Lower leg skin (tissue), 4 donors: ENCODE measurements around the gene MIA2. TPM values are rescaled to one million over a fixed set of nuclear protein-coding genes. Genes with fewer than 3 reads are reported as not detected.

Source experiments
- DNase-seq, 2 donors: peaks; one replicate each; pipeline ENCODE4 v3.0.0-alpha.2; 2019; ENCODE audit warnings: low spot score in 2 of 2
- H3K4me3 ChIP-seq: fragments of 200-600 bp; sonication (generic); 2 replicates; pipeline ENCODE4 v1.5.1; 2017; ENCODE audit warnings: mild to moderate bottlenecking, low read depth; ENCODE audit not compliant: poor library complexity, severe bottlenecking
- CTCF ChIP-seq, 3 donors: fragments of 450-650 bp; IDR thresholded peaks; one replicate each; pipeline ENCODE4 v1.5.1; 2016; ENCODE audit warnings: antibody characterized with exemption in 3 of 3, mild to moderate bottlenecking in 3 of 3, moderate library complexity in 2 of 3
- POLR2A ChIP-seq, 2 donors: fragments of 450-650 bp; IDR thresholded peaks; one replicate each; pipeline ENCODE4 v1.6.1; 2016 to 2017; ENCODE audit warnings: antibody characterized with exemption in 2 of 2, mild to moderate bottlenecking in 1 of 2, moderate library complexity in 1 of 2
- WGBS, 2 donors: methylation state at CpG; one replicate each; pipeline ENCODE4 v1.1.5; 2018; 5-methylcytosine and 5-hydroxymethylcytosine counted together
- intact Hi-C: fragments of 100-400 bp; cut with DNase I; formaldehyde crosslinking; loops from one replicate; pipeline ENCODE4 v1.15.0; 2023; ENCODE audit warnings: low total_unique reads
- total RNA-seq, 4 donors: library from RNA; depleted of rRNA; stranded (reverse); fragments of >200 nt; gene quantifications; one replicate each; pipeline ENCODE4 v1.1.0, GENCODE V29; 2016

The MIA2 gene
- total RNA-seq, 4 donors from 2014 or later, result 14.0 to 19.5 (median 15.8) TPM

- 87 to 96% methylated on average over 1 of the region's 1 CpG for WGBS, 2 donors
- TF ChIP-seq POLR2A (IDR thresholded peaks at IDR 0.05) (no peak), CTCF (IDR thresholded peaks at IDR 0.05) (no peak)
- DNase-seq, result no peak
- intact Hi-C loops, result no loop called here
- no peak overlapping the region for H3K4me3 ChIP-seq
Observed at GRCh38 chr14:39419272-39419671, 185.6 kb downstream of the MIA2 start.

GRCh38 chr14:39422243-39422642 is 188.5 kb downstream of the MIA2 start:
- no peak for TF ChIP-seq CTCF (IDR thresholded peaks at IDR 0.05)
- no peak for TF ChIP-seq POLR2A (IDR thresholded peaks at IDR 0.05)
- no peak overlapping the region for H3K4me3 ChIP-seq
- DNase-seq, result no peak
- intact Hi-C loops, result no loop called here

- intact Hi-C loops, result no loop called here
- DNase-seq, result no peak
- TF ChIP-seq CTCF (IDR thresholded peaks at IDR 0.05) (no peak), POLR2A (IDR thresholded peaks at IDR 0.05) (no peak)
- no peak overlapping the region for H3K4me3 ChIP-seq
- 81 to 87% methylated on average over 3 of the region's 3 CpGs for WGBS, 2 donors
Observed at GRCh38 chr14:39423793-39424192, 190.1 kb downstream of the MIA2 start.

- no peak for TF ChIP-seq POLR2A (IDR thresholded peaks at IDR 0.05)
- TF ChIP-seq CTCF (IDR thresholded peaks at IDR 0.05), result no peak
- intact Hi-C loops, result loop anchor here (5.0 kb wide), 1 partner anchor 259 kb away; no protein-coding TSS in a partner anchor
- no peak for DNase-seq
- 72 to 86% methylated on average over 3 of the region's 3 CpGs for WGBS, 2 donors
- no peak overlapping the region for H3K4me3 ChIP-seq
Observed at GRCh38 chr14:39425947-39426346, 192.2 kb downstream of the MIA2 start.

- DNase-seq, result no peak
- intact Hi-C loops, result loop anchor here (5.0 kb wide), 1 partner anchor 259 kb away; no protein-coding TSS in a partner anchor
- TF ChIP-seq POLR2A (IDR thresholded peaks at IDR 0.05) (no peak), CTCF (IDR thresholded peaks at IDR 0.05) (no peak)
- WGBS, 2 donors, result 40 to 42% methylated on average over 7 of the region's 7 CpGs
- no peak overlapping the region for H3K4me3 ChIP-seq
Observed at GRCh38 chr14:39426605-39427004, 192.9 kb downstream of the MIA2 start.

- DNase-seq, result peak in 1 of 2 donors; percentile 46
- no peak overlapping the region for H3K4me3 ChIP-seq
- intact Hi-C loops, result loop anchor here (5.0 kb wide), 1 partner anchor 261 kb away; no protein-coding TSS in a partner anchor
- 89 to 91% methylated on average over 8 of the region's 8 CpGs for WGBS, 2 donors
- TF ChIP-seq CTCF (IDR thresholded peaks at IDR 0.05), result no peak
- no peak for TF ChIP-seq POLR2A (IDR thresholded peaks at IDR 0.05)
Observed at GRCh38 chr14:39428118-39428517, 194.4 kb downstream of the MIA2 start.
